ENCODE data around the gene NDUFS5.

GRCh38 chr1:39023140-39023539 is 3.0 kb upstream of the NDUFS5 start:
- TF ChIP-seq CTCF (IDR thresholded peaks at IDR 0.05) (no peak), POLR2A (IDR thresholded peaks at IDR 0.05) (no peak)
